ENCODE measurements around the gene WDR26. TPM values are rescaled to one million over a fixed set of nuclear protein-coding genes. Genes with fewer than 3 reads are reported as not detected.
"Not testable (repeated sequence)": the region's sequence is repeated elsewhere in the genome, so short reads cannot be mapped to it uniquely, and the experiment has no call there.

WDR26 gene
- total RNA-seq, 2 experiments from 2014 or later: 173 to 176 TPM

DNA sequence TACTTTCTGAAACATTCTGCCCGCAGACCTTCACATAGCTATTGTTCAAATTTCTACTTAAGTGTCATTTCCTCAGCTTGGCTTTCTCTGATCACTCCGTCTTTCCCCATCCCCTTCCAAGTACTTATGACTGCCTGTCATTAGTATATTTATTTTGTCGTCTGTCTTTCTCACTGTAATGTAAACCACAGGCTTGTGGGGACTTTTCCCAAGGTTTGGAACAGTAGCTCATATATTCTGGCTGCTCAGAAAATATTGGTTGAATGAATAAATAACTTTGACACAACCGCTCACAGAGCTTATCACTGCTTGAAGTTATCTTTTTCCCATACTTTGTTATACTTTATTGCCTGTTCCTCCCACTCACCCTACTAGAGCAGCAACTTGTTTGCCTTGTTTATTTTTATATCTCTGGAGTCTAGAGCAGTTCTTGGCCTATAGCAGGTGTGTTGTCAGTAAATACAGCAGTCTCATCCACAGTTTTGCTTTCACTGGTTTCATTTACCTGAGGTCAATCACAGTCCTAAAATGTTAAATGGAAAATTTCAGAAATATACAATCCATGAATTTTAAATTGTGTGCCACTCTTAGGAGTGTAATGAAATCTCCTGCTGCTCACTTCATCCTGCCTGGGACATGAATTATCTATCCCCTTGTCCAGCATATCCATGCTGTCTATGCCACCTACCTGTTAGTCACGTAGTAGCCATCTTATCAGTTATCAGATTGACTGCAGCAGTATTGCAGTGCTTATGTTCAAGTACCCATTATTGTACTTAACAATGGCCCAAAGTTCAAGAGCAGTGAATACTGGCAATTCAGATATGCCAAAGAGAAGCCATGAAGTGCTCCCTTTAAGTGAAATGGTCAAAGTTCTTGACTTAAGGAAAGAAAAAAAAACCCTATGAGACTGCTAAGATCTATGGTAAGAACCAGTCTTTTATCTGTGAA lies 80.3 kb downstream of the WDR26 start:
- Histone ChIP-seq H3K9me3 (ENCODE audit: control insufficient read depth in 1 of 2, insufficient read depth in 1 of 2, low read length in 2 of 2) (no peaks in the 10 kb centered on the region), H3K27me3 (ENCODE audit: control insufficient read depth in 1 of 2, insufficient read depth in 2 of 2, low read length in 2 of 2) (no peaks in the 10 kb centered on the region), H3K36me3 (ENCODE audit: insufficient read depth, low read length) (peaks cover 3% of the 10 kb centered on the region), H3K4me1 (ENCODE audit: insufficient read depth, low read length) (peaks cover 24% of the 10 kb centered on the region), H3K27ac (ENCODE audit: low read depth in 1 of 2, low read length in 2 of 2) (no peak overlapping the region), H3K4me3 (ENCODE audit: low read length) (no peak overlapping the region)
- Mint-ChIP-seq H3K27me3 (no peaks in the 10 kb centered on the region), H3K4me1 (ENCODE audit: low read depth) (peaks cover 31% of the 10 kb centered on the region), H3K27ac (no peak overlapping the region), H3K36me3 (ENCODE audit: low read depth) (peaks cover 16% of the 10 kb centered on the region), H3K9me3 (no peaks in the 10 kb centered on the region), H3K4me3 (peak overlapping the region; percentile 15)
- intact Hi-C loops (cut with DNase I, micrococcal nuclease): loop anchor here in 1 of 2 experiments (2.0 to 10.0 kb wide), 3 partner anchors 19 to 509 kb away; partner anchors contain the start of gene TP53BP2
- DNase-seq (no peak), ATAC-seq (ENCODE audit: poor library complexity) (no peak)
- ChIA-PET CTCF (no interaction called here), POLR2A (no interaction called here)
- no peak for TF ChIP-seq CTCF (IDR thresholded peaks at IDR 0.05)

DNA sequence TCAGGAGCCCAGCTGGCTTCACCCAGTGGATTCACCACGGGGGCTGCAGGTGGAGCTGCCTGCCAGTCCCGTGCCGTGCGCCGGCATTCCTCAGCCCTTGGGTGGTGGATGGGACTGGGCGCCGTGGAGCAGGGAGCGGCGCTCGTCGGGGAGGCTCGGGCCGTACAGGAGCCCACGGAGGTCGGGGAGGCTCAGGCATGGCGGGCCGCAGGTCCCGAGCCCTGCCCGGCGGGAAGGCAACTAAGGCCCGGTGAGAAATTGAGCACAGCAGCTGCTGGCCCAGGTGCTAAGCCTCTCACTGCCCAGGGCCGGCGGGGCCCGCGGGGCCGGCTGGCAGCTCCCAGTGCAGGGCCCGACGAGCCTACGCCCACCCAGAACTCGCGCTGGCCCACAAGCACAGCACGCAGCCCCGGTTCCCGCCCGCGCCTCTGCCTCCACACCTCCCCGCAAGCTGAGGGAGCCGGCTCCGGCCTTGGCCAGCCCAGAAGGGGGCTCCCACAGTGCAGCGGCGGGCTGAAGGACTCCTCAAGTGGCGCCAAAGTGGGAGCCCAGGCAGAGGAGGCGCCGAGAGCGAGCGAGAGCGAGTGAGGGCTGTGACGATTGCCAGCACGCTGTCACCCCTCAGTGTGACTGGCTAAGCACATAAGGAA lies 82.0 kb downstream of the WDR26 start:
- H3K4me3 ChIP-seq (ENCODE audit: low read length); CTCF ChIA-PET; DNase-seq; H3K27me3 ChIP-seq (ENCODE audit: control insufficient read depth in 1 of 2, insufficient read depth in 2 of 2, low read length in 2 of 2); ATAC-seq (ENCODE audit: poor library complexity); H3K27me3 Mint-ChIP-seq; H3K9me3 ChIP-seq (ENCODE audit: control insufficient read depth in 1 of 2, insufficient read depth in 1 of 2, low read length in 2 of 2); H3K27ac ChIP-seq (ENCODE audit: low read depth in 1 of 2, low read length in 2 of 2); H3K36me3 Mint-ChIP-seq (ENCODE audit: low read depth); H3K4me3 Mint-ChIP-seq; H3K9me3 Mint-ChIP-seq; H3K36me3 ChIP-seq (ENCODE audit: insufficient read depth, low read length); POLR2A ChIA-PET; H3K27ac Mint-ChIP-seq: not testable (repeated sequence)
- peaks cover 29% of the 10 kb centered on the region for H3K4me1 Mint-ChIP-seq (ENCODE audit: low read depth)
- intact Hi-C loops (cut with DNase I, micrococcal nuclease): loop anchor here in 1 of 2 experiments (10.0 kb wide), 2 partner anchors 358 to 508 kb away; partner anchors contain the start of gene TP53BP2
- H3K4me1 ChIP-seq (ENCODE audit: insufficient read depth, low read length): peaks cover 12% of the 10 kb centered on the region

DNA sequence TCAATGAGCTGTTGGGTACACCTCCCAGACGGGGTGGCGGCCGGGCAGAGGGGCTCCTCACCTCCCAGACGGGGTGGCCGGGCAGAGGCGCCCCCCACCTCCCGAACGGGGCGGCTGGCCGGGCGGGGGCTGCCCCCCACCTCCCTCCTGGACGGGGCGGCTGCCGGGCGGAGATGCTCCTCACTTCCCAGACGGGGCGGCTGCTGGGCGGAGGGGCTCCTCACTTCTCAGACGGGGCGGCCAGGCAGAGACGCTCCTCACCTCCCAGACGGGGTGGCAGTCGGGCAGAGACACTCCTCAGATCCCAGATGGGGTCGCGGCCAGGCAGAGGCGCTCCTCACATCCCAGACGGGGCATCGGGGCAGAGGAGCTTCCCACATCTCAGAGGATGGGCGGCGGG lies 84.9 kb downstream of the WDR26 start:
- intact Hi-C loops (cut with DNase I, micrococcal nuclease): loop anchor here in 1 of 2 experiments (10.0 kb wide), 2 partner anchors 355 to 505 kb away; partner anchors contain the start of gene TP53BP2
- H3K4me3 ChIP-seq (ENCODE audit: low read length); ATAC-seq (ENCODE audit: poor library complexity); H3K27ac Mint-ChIP-seq; H3K9me3 Mint-ChIP-seq; H3K4me3 Mint-ChIP-seq; H3K27ac ChIP-seq (ENCODE audit: low read depth in 1 of 2, low read length in 2 of 2); H3K27me3 ChIP-seq (ENCODE audit: control insufficient read depth in 1 of 2, insufficient read depth in 2 of 2, low read length in 2 of 2); H3K36me3 Mint-ChIP-seq (ENCODE audit: low read depth); H3K9me3 ChIP-seq (ENCODE audit: control insufficient read depth in 1 of 2, insufficient read depth in 1 of 2, low read length in 2 of 2); H3K36me3 ChIP-seq (ENCODE audit: insufficient read depth, low read length); H3K27me3 Mint-ChIP-seq; H3K4me1 ChIP-seq (ENCODE audit: insufficient read depth, low read length); DNase-seq; POLR2A ChIA-PET; CTCF ChIA-PET: not testable (repeated sequence)
- peaks cover 25% of the 10 kb centered on the region for H3K4me1 Mint-ChIP-seq (ENCODE audit: low read depth)

DNA sequence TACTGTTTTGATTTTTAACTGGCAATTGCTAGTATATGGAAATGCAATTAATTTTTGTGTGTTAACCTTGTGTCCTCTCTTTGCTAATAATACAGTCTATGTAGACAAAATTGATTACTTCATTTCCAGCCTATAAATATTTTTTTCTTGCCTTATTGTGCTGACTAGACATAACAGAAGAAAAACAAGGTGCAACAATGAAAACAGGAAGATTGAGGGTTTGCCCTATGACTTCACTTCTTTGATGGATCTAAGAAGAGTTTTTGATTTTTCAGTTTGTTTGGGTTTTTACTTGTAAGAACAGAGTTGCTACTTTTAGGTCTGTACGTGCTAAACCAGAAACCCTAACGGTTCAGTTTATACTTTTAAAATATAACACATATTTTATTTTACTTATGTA lies 86.5 kb downstream of the WDR26 start:
- H3K36me3 ChIP-seq (ENCODE audit: insufficient read depth, low read length): no peaks in the 10 kb centered on the region
- H3K27ac Mint-ChIP-seq: peak overlapping the region; percentile 31
- ChIA-PET CTCF (no interaction called here), POLR2A (interaction anchor here (0.6 kb wide), 1 partner anchor 237 kb away, joined by 4 read pairs; no protein-coding TSS in a partner anchor)
- no peak overlapping the region for H3K4me3 Mint-ChIP-seq
- peak; percentile 73 for ATAC-seq (ENCODE audit: poor library complexity)
- H3K4me3 ChIP-seq (ENCODE audit: low read length): no peak overlapping the region
- H3K4me1 Mint-ChIP-seq (ENCODE audit: low read depth): peaks cover 25% of the 10 kb centered on the region
- no peaks in the 10 kb centered on the region for H3K27me3 Mint-ChIP-seq
- H3K36me3 Mint-ChIP-seq (ENCODE audit: low read depth): peaks cover 5% of the 10 kb centered on the region
- H3K9me3 ChIP-seq (ENCODE audit: control insufficient read depth in 1 of 2, insufficient read depth in 1 of 2, low read length in 2 of 2): peaks cover 15% of the 10 kb centered on the region in 2 experiments
- peak in 3 of 14 experiments; percentile 30 to 38 (median 36) for DNase-seq
- no peaks in the 10 kb centered on the region for H3K9me3 Mint-ChIP-seq
- intact Hi-C loops (cut with DNase I, micrococcal nuclease): no loop called here
- no peak for TF ChIP-seq CTCF (IDR thresholded peaks at IDR 0.05)
- H3K4me1 ChIP-seq (ENCODE audit: insufficient read depth, low read length): peaks cover 8% of the 10 kb centered on the region
- no peaks in the 10 kb centered on the region for H3K27me3 ChIP-seq (ENCODE audit: control insufficient read depth in 1 of 2, insufficient read depth in 2 of 2, low read length in 2 of 2)
- no peak overlapping the region for H3K27ac ChIP-seq (ENCODE audit: low read depth in 1 of 2, low read length in 2 of 2)
